K562 (cell line): ENCODE results near the gene LRIT1. TPM values are rescaled to one million over a fixed set of nuclear protein-coding genes. Genes with fewer than 3 reads are reported as not detected.

ENCODE experiments used
- ATAC-seq: fragments of 200-7000 bp; cut with Tn5 transposase; 3 replicates; pipeline ENCODE4 v1.9.1; 2020; ENCODE audit warnings: moderate library complexity
- BruUV-seq: library from RNA; stranded (reverse); fragments of 400-500 nt; replicated peaks from 2 replicates; lab custom pipeline; 2021; lab: Mats Ljungman, UMichigan
- CTCF ChIA-PET: fragments of 300-600 bp; formaldehyde crosslinking; extraction: SDS; loops from one replicate; lab custom pipeline; 2021; ENCODE audit warnings: low intra/inter-chr PET ratio; lab: Yijun Ruan, JAX
- POLR2A ChIA-PET: fragments of 300-600, 350-650 bp; sonication (Branson Sonifier 250); formaldehyde crosslinking; extraction: SDS; loops from one replicate; lab custom pipeline; 2021; ENCODE audit warnings: antibody characterized with exemption, inconsistent platforms; lab: Yijun Ruan, JAX
- DNase-seq, 4 experiments: peaks; one replicate each; pipeline versions ENCODE4 v3.0.0 to v3.0.0-alpha.2; 2011 to 2018; ENCODE audit warnings: low spot score in 3 of 4, mixed read lengths in 3 of 4; ENCODE audit errors: extremely low read depth in 1 of 4
- FAIRE-seq: peaks from 2 replicates; lab custom pipeline; 2011; peaks lifted over from hg19 to GRCh38; lab: Jason Lieb, UNC
- H2AFZ ChIP-seq: 2 replicates; pipeline ENCODE4 v1.6.0; 2011; ENCODE audit warnings: low read depth, low read length, control low read depth, inconsistent platforms
- H3K27ac ChIP-seq: fragments of 200-600 bp; 3 replicates; pipeline ENCODE4 v1.8.0; 2011; ENCODE audit warnings: low read depth, mild to moderate bottlenecking, control low read depth, inconsistent platforms, low read length, moderate library complexity, mixed read lengths; ENCODE audit errors: extremely low read depth
- H3K27me3 ChIP-seq, 2 experiments: fragments of 300-600 bp in 1 of 2; 2 replicates in 1 of 2; 3 replicates in 1 of 2; pipeline versions ENCODE4 v1.6.0 to v1.8.0; 2011; ENCODE audit warnings: inconsistent platforms in 2 of 2, low read length in 2 of 2, mild to moderate bottlenecking in 1 of 2, mixed read lengths in 1 of 2, moderate library complexity in 1 of 2; ENCODE audit not compliant: control insufficient read depth in 2 of 2, insufficient read depth in 2 of 2
- H3K36me3 ChIP-seq: fragments of 300-600 bp; 3 replicates; pipeline ENCODE4 v1.8.0; 2011; ENCODE audit warnings: mild to moderate bottlenecking, low read length, inconsistent platforms; ENCODE audit not compliant: control insufficient read depth, insufficient read depth
- H3K4me1 ChIP-seq, 2 experiments: fragments of 200-600 bp in 1 of 2; replicated peaks in 1 of 2; 2 replicates in 1 of 2; 3 replicates in 1 of 2; pipeline versions ENCODE4 v1.5.1 to v1.8.0; 2011; ENCODE audit warnings: inconsistent platforms in 2 of 2, low read length in 2 of 2, mild to moderate bottlenecking in 1 of 2, mixed read lengths in 1 of 2, moderate library complexity in 1 of 2; ENCODE audit not compliant: control insufficient read depth in 2 of 2, insufficient read depth in 2 of 2
- H3K4me2 ChIP-seq: 2 replicates; pipeline ENCODE4 v1.6.1; 2011; ENCODE audit warnings: low read length, control low read depth, inconsistent platforms, mixed read lengths; ENCODE audit not compliant: insufficient read depth
- H3K4me3 ChIP-seq: fragments of 200-600 bp; sonication (generic), shearing (Covaris generic); 2 replicates; pipeline ENCODE4 v1.5.1; 2016; ENCODE audit warnings: control low read depth, inconsistent platforms
- H3K79me2 ChIP-seq: fragments of 200-600 bp; 3 replicates; pipeline ENCODE4 v1.8.0; 2011; ENCODE audit warnings: low read length, inconsistent platforms; ENCODE audit not compliant: control insufficient read depth, insufficient read depth
- H3K9ac ChIP-seq, 2 experiments: 2 replicates each; pipeline versions ENCODE4 v1.6.0 to v1.6.1; 2011; ENCODE audit warnings: low read depth in 2 of 2, low read length in 2 of 2, control low read depth in 1 of 2, inconsistent platforms in 1 of 2, mild to moderate bottlenecking in 1 of 2, mixed read lengths in 1 of 2; ENCODE audit not compliant: insufficient read depth in 1 of 2
- H3K9me1 ChIP-seq: one replicate; pipeline ENCODE4 v1.6.0; 2011; ENCODE audit warnings: inconsistent platforms, mild to moderate bottlenecking, low read length, moderate library complexity; ENCODE audit not compliant: control insufficient read depth, insufficient read depth
- H3K9me3 ChIP-seq: replicated peaks from 2 replicates; pipeline ENCODE4 v1.5.1; 2011; ENCODE audit warnings: low read depth, low read length, inconsistent platforms; ENCODE audit not compliant: control insufficient read depth, insufficient read depth
- H4K20me1 ChIP-seq: replicated peaks from 2 replicates; pipeline ENCODE4 v1.6.1; 2011; ENCODE audit warnings: low read length, inconsistent platforms, mixed read lengths; ENCODE audit not compliant: control insufficient read depth, insufficient read depth
- CTCF ChIP-seq, 3 experiments: IDR thresholded peaks in 2 of 3; conservative IDR thresholded peaks in 1 of 3; 2 replicates each; pipeline ENCODE4 v1.5.1; 2011 to 2012; ENCODE audit warnings: low read length in 3 of 3, mild to moderate bottlenecking in 3 of 3, control low read depth in 2 of 3, improper control_type of control experiment in 1 of 3, inconsistent platforms in 1 of 3, low read depth in 1 of 3, mixed read lengths in 1 of 3, moderate library complexity in 1 of 3; ENCODE audit not compliant: insufficient read depth in 2 of 3
- DPF2 ChIP-seq: fragments of 450-650 bp; IDR thresholded peaks from 2 replicates; pipeline ENCODE4 v1.6.1; 2016
- FOXK2 ChIP-seq, 2 experiments: fragments of 450-650 bp; IDR thresholded peaks in 1 of 2; conservative IDR thresholded peaks in 1 of 2; 2 replicates each; pipeline ENCODE4 v1.6.1; 2016; ENCODE audit warnings: low read depth in 2 of 2, mild to moderate bottlenecking in 1 of 2
- HNRNPK ChIP-seq: fragments of 200-400 bp; formaldehyde crosslinking; IDR thresholded peaks from one replicate; pipeline ENCODE4 v1.6.1; 2018; ENCODE audit warnings: mild to moderate bottlenecking, low read depth, low read length; ENCODE audit not compliant: poor library complexity, severe bottlenecking
- POU5F1 ChIP-seq: fragments of 150-350 bp; IDR thresholded peaks from 2 replicates; pipeline ENCODE4 v1.6.1; 2014; ENCODE audit warnings: borderline replicate concordance, low read length, low read depth, mild to moderate bottlenecking; ENCODE audit not compliant: partially characterized antibody
- PTTG1 ChIP-seq: fragments of 450-650 bp; IDR thresholded peaks from 2 replicates; pipeline ENCODE4 v1.6.1; 2016; ENCODE audit warnings: low read depth, mild to moderate bottlenecking, missing genetic modification characterization, missing compliant biosample characterization
- RAD21 ChIP-seq, 2 experiments: fragments of 250-450 bp in 1 of 2; fragments of 450-650 bp in 1 of 2; sonication (Bioruptor Pico) in 1 of 2; formaldehyde crosslinking in 1 of 2; IDR thresholded peaks in 1 of 2; conservative IDR thresholded peaks in 1 of 2; 2 replicates each; pipeline versions ENCODE4 v1.4.0 to v1.8.0; 2020 to 2022; ENCODE audit warnings: mild to moderate bottlenecking in 2 of 2, moderate library complexity in 1 of 2
- RBFOX2 ChIP-seq: fragments of 200-400 bp; formaldehyde crosslinking; IDR thresholded peaks from 2 replicates; pipeline ENCODE4 v1.6.1; 2017; ENCODE audit warnings: low read depth, mild to moderate bottlenecking, low read length, moderate library complexity
- TBL1XR1 ChIP-seq, 2 experiments: IDR thresholded peaks; 2 replicates each; pipeline ENCODE4 v1.6.1; 2012; ENCODE audit warnings: improper control_type of control experiment in 2 of 2, low read length in 2 of 2, mild to moderate bottlenecking in 1 of 2
- ZBTB17 ChIP-seq: fragments of 450-650 bp; formaldehyde crosslinking; IDR thresholded peaks from 2 replicates; pipeline ENCODE4 v1.4.0; 2020; ENCODE audit warnings: mild to moderate bottlenecking
- ZNF121 ChIP-seq: sonication (generic); formaldehyde crosslinking; conservative IDR thresholded peaks from 2 replicates; pipeline ENCODE4 v1.8.0; 2022; ENCODE audit warnings: missing genetic modification reagents
- ZNF282 ChIP-seq: sonication (generic); formaldehyde crosslinking; IDR thresholded peaks from 2 replicates; pipeline ENCODE4 v1.8.1; 2023; ENCODE audit warnings: missing genetic modification reagents
- ZNF3 ChIP-seq: fragments of 250-450 bp; sonication (Bioruptor Pico); IDR thresholded peaks from 2 replicates; pipeline ENCODE4 v1.5.0; 2021; ENCODE audit warnings: mild to moderate bottlenecking, moderate library complexity
- WGBS: fragments of 100-300 bp; shearing (Covaris generic); methylation state at CpG from one replicate; pipeline ENCODE4 v1.1.6; 2016; ENCODE audit warnings: low coverage, mixed read lengths; ENCODE audit not compliant: insufficient coverage; ENCODE audit errors: missing lambda C conversion rate; 5-methylcytosine and 5-hydroxymethylcytosine counted together
- in situ Hi-C: fragments of 300-500 bp; cut with MboI; formaldehyde crosslinking; loops from 4 replicates; pipeline ENCODE4 v1.15.0; 2018; ENCODE audit warnings: inconsistent platforms, mixed read lengths
- intact Hi-C: fragments of 100-400 bp; cut with micrococcal nuclease; formaldehyde crosslinking; loops from 2 replicates; pipeline ENCODE4 v1.14.2; 2022
- polyA plus RNA-seq, 8 experiments: library from polyadenylated mRNA; depleted of rRNA in 4 of 8; stranded (reverse) in 5 of 8; unstranded in 3 of 8; fragments of >200 nt; fragmentation: Nextera tagmentation in 2 of 8; fragmentation: Illumina TruSeq in 1 of 8; extraction: Ambion mirVana in 2 of 8; extraction: Trizol in 1 of 8; gene quantifications; 2 replicates each; pipeline versions ENCODE4 v1.2.1 to v1.2.3, GENCODE V29; 2011 to 2014; ENCODE audit warnings: inconsistent platforms in 1 of 8, missing spikeins in 1 of 8
- total RNA-seq, 7 experiments: library from RNA; depleted of rRNA in 6 of 7; stranded (reverse); fragments of >200 nt in 6 of 7; fragmentation: Illumina TruSeq in 2 of 7; extraction: Trizol in 2 of 7; gene quantifications; 2 replicates each; pipeline versions ENCODE4 v1.2.1 to v1.2.3, GENCODE V29; 2011 to 2021; ENCODE audit warnings: low replicate concordance in 1 of 7

LRIT1 gene
- total and polyA plus RNA-seq, 9 of the 15 experiments (the other 6 are each of a cell fraction or from before 2014, with no cell fraction given), result not detected

- CTCF ChIA-PET, result no interaction called here
- H3K9me3 ChIP-seq, result no peaks in the 10 kb centered on the region
- TF ChIP-seq FOXK2 (conservative IDR thresholded peaks at IDR 0.05 in 1 of 2, IDR thresholded peaks at IDR 0.05 in 1 of 2; ENCODE audit: low read depth in 2 of 2) (no peak), HNRNPK (no peak), TBL1XR1 (IDR thresholded peaks at IDR 0.05; ENCODE audit: low read length in 2 of 2) (no peak), RAD21 (CRISPR knock-in tag; conservative IDR thresholded peaks at IDR 0.05 in 1 of 2, IDR thresholded peaks at IDR 0.05 in 1 of 2) (peak in 1 of 2 experiments; percentile 28; a peak in 1 of 4 replicates), POU5F1 (no peak), DPF2 (no peak), RBFOX2 (no peak), PTTG1 (tag) (no peak), ZBTB17 (CRISPR knock-in tag) (no peak), CTCF (IDR thresholded peaks at IDR 0.05 in 2 of 3, conservative IDR thresholded peaks at IDR 0.05 in 1 of 3; ENCODE audit: insufficient read depth in 2 of 3, low read depth in 1 of 3, low read length in 3 of 3) (peak in 1 of 3 experiments; percentile 34; a peak in 2 of 6 replicates), ZNF3 (CRISPR knock-in tag) (no peak), ZNF121 (CRISPR knock-in tag) (no peak), ZNF282 (CRISPR knock-in tag) (no peak)
- H3K4me2 ChIP-seq, result peak overlapping the region; percentile 22; the same call in 1 of the 2 replicates
- H3K9me1 ChIP-seq, result no peaks in the 10 kb centered on the region
- peak; percentile 49 for FAIRE-seq
- POLR2A ChIA-PET, result interaction anchor here (0.6 to 1.4 kb wide), 3 partner anchors 65 to 240 kb away, joined by 3 to 4 read pairs (median 3); no protein-coding TSS in a partner anchor
- peaks cover 0 to 6% of the 10 kb centered on the region in 2 experiments; a peak in 2 of 5 replicates for H3K4me1 ChIP-seq
- H3K27ac ChIP-seq, result no peak overlapping the region
- peaks cover 0 to 34% of the 10 kb centered on the region in 2 experiments; a peak in 3 of 5 replicates for H3K27me3 ChIP-seq
- H4K20me1 ChIP-seq, result peaks cover 6% of the 10 kb centered on the region; the same call in 1 of the 2 replicates
- H3K4me3 ChIP-seq, result no peak overlapping the region
- peak overlapping the region; percentile 24; the same call in 1 of the 2 replicates for H2AFZ ChIP-seq
- ATAC-seq, result peak; percentile 81
- intact Hi-C loops (loop anchor here (1.0 kb wide), 2 partner anchors 88 to 323 kb away; no protein-coding TSS in a partner anchor), in situ Hi-C loops (no loop called here)
- no TSS peak for BruUV-seq
- H3K79me2 ChIP-seq, result no peaks in the 10 kb centered on the region
- H3K9ac ChIP-seq, result no peak overlapping the region
- DNase-seq, result peak in 1 of 4 experiments; percentile 44
- H3K36me3 ChIP-seq, result no peaks in the 10 kb centered on the region
- 11% methylated on average over 24 of the region's 25 CpGs for WGBS
These were observed 27.2 kb downstream of the LRIT1 start for GRCh38 chr10:84214046-84214572.
